GM10248 (cell line): Measurements from ENCODE around the gene RACGAP1.

Source experiments
- CTCF ChIA-PET: fragments of 300-600 bp; sonication (Branson Sonifier 250); formaldehyde crosslinking; extraction: SDS; loops from one replicate; lab custom pipeline; 2021; ENCODE audit warnings: antibody characterized with exemption; lab: Yijun Ruan, JAX
- POLR2A ChIA-PET: fragments of 350-650 bp; sonication (Branson Sonifier 250); formaldehyde crosslinking; extraction: SDS; loops from one replicate; lab custom pipeline; 2020; ENCODE audit warnings: antibody characterized with exemption; lab: Yijun Ruan, JAX
- DNase-seq: peaks from one replicate; pipeline ENCODE4 v3.0.0; 2012; ENCODE audit errors: extremely low spot score
- TF ChIP-seq, protein P1 (sequence below): IDR thresholded peaks from 2 replicates; pipeline ENCODE4 v1.5.1; 2012; ENCODE audit warnings: mild to moderate bottlenecking, low read depth; ENCODE audit errors: extremely low read depth, missing control alignments, control extremely low read depth

The RACGAP1 gene

DNA sequence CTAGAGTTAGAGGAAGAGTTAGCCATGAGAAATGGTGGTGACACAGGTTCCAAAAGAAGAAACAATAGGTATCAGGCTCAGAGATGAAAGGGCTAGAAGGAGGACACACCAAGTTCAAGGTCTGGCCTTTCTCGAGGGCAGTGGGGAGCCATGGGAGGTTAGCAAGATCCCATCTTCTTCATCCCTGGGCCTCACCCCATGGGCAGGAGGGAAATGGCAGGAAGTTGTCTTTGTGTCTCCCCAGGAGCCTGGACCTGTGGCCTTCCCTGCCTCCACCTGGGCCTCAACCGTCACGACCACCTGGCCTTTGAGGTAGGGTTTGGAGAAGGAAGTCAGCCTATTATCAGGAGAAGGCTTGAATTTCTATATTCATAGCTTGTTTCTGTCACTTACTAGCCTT is 80.6 kb downstream of the RACGAP1 start:
- TF ChIP-seq, protein P1, sequence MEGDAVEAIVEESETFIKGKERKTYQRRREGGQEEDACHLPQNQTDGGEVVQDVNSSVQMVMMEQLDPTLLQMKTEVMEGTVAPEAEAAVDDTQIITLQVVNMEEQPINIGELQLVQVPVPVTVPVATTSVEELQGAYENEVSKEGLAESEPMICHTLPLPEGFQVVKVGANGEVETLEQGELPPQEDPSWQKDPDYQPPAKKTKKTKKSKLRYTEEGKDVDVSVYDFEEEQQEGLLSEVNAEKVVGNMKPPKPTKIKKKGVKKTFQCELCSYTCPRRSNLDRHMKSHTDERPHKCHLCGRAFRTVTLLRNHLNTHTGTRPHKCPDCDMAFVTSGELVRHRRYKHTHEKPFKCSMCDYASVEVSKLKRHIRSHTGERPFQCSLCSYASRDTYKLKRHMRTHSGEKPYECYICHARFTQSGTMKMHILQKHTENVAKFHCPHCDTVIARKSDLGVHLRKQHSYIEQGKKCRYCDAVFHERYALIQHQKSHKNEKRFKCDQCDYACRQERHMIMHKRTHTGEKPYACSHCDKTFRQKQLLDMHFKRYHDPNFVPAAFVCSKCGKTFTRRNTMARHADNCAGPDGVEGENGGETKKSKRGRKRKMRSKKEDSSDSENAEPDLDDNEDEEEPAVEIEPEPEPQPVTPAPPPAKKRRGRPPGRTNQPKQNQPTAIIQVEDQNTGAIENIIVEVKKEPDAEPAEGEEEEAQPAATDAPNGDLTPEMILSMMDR = no peak
- ChIA-PET CTCF (interaction anchor here (1.1 to 4.2 kb wide), 12 partner anchors 8 to 183 kb away, joined by 3 to 65 read pairs (median 12); partner anchors contain the start of genes AQP5 and COX14), POLR2A (no interaction called here)

DNA sequence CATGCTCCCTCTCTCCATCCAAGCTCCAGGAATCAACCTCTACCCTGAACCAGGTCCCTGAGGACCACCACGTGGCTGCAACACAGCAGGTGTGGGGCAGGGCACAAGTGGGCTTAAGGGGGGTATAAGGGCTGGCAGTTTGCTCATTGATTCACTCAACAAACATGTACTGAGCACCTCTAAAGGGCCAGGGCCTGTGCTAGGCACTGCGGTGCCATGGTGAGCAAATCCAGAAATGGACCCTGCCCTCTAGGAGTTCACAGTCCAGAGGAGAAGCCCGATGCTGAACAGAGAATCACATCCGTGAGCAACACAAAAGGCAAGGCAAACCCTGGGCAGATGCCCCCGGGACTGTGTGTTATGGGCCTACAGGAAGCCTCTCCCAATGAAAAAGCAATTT is 81.2 kb downstream of the RACGAP1 start:
- no peak for DNase-seq
- POLR2A ChIA-PET = no interaction called here
- TF ChIP-seq, protein P1 = no peak
- CTCF ChIA-PET = interaction anchor here (0.8 to 7.1 kb wide), 4 partner anchors 12 to 167 kb away, joined by 3 to 47 read pairs (median 7); no protein-coding TSS in a partner anchor

More for the DNA sequence above, 80.6 kb downstream of the RACGAP1 start:
- no peak for DNase-seq

DNA sequence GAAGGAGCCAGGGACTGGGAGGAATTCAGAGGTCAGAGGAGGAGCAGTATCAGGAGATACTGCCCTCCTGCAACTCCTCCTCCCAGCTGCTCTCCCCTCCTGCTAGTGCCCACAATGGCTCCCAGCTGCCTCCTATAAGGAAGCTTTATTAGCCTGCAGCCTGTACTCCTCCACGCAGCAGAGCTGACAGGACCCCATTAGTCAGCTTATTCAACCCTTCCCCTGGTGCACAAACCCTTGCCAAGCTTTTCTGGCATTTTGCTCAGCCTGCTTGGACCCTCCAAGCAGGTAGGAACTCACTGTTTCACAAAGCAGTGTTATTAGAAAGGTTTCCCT is 81.7 kb downstream of the RACGAP1 start:
- no peak for DNase-seq
- POLR2A ChIA-PET = no interaction called here
- TF ChIP-seq, protein P1 = no peak
- CTCF ChIA-PET = interaction anchor here (0.8 to 7.1 kb wide), 5 partner anchors 12 to 166 kb away, joined by 3 to 47 read pairs (median 4); no protein-coding TSS in a partner anchor

DNA sequence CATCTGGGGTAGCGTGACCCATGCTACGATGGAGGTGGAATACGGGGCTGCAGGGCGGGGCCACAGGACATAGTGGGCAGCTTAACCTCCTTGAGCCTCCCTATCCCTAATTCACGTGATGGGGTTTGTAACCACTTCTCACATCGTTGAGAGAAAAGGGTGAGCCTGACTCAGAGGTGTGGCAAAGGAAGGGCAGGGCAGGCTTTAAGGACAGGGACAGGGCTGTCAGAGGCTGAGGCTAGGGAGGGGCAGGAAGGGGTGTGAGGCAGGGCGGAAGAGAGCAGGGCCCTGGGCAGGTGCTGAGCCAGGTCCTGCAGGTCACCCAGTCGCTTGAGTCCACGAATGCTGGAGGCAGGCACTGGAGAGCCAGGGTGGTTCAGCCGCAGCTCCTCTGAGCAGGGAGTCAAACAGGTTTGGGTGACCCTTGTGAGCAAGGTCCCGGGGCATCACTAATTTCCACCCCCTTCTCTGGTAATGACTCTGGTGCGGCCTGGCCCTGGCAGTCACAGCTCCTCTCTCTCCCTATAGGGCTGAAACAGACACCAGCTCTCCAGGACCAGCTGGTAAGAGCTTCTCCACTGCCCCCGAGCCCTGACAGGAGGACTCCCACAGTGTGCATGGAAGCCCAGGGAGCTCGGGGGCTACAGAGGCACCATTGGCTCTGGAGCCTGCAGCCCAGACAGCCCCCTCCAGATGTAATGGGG is 82.2 kb downstream of the RACGAP1 start:
- ChIA-PET POLR2A (no interaction called here), CTCF (interaction anchor here (0.8 to 7.1 kb wide), 8 partner anchors 11 to 166 kb away, joined by 3 to 47 read pairs (median 4); no protein-coding TSS in a partner anchor)
- TF ChIP-seq, protein P1 = no peak
- DNase-seq = no peak

DNA sequence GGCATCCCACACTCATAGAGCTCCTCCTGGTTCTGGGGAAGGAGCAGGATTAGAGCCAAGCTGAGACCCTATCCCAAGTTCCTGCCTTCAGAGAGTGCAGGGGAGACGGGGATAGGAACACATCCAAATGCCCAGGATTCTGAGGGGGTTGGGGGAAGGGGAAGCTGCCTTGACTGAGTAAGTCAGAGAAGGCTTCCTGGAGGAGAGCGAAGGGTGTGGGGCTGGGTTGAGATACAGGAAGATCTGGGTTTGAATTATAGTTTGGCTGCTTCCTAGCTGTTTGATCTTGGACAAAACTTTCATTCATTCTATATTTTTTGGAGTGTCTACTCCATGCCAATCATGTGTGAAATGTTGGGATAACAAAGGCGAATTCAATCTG is 82.8 kb downstream of the RACGAP1 start:
- POLR2A ChIA-PET = no interaction called here
- TF ChIP-seq, protein P1 = no peak
- no peak for DNase-seq
- CTCF ChIA-PET = interaction anchor here (1.1 to 7.1 kb wide), 5 partner anchors 11 to 128 kb away, joined by 3 to 47 read pairs (median 6); no protein-coding TSS in a partner anchor

DNA sequence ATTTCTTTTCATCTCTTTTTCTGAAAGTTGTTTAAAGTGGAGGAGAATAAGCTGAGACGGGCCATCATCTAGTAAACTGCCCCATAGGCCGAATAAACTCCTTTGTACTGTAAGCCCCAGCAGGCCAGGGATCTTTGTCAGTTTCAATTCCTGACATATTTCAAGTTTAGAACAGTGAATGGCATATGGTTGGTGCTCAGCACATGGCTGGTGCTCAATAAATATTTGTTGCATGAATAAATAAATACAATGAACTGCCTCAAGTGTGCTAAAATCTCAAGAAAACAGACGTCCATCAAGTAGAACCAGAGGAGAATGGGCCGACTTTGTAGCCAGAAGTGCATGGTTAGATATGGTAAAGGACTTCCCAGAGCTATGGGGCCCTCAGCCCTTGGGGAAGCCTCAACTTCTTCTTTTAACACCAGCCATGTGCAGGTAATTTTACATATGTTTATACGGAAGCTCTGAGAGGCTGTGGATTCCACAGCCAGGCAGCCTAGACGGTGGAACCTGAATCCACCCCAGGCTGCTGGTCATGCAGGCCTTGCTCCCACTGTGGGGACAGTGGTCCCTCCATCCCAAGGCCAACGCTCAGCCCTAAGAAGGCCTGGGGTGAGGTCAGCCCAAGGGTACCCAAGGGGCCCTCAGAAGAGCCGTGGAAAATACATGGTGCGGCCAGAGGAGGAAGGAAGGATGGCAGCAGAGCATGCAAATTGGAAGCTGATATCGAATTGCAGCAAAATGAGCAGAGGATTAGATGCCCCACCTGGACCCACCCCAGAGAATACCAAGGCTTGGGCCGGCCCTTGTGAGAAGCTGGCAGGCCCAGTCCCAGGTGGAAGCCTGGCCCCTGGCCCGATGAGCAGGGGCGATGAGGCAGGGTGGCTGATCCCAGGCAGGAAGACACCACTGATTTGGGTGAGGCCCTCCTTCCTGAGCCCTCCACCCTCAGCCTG is 83.5 kb downstream of the RACGAP1 start:
- no peak for DNase-seq
- TF ChIP-seq, protein P1 = no peak
- CTCF ChIA-PET = interaction anchor here (1.1 to 7.1 kb wide), 5 partner anchors 10 to 129 kb away, joined by 3 to 47 read pairs (median 6); no protein-coding TSS in a partner anchor
- POLR2A ChIA-PET = no interaction called here
